Right lobe of liver (tissue), 6 donors: ENCODE data around the gene KLF13. TPM values are rescaled to one million over a fixed set of nuclear protein-coding genes. Genes with fewer than 3 reads are reported as not detected.

Source experiments
- ATAC-seq, 4 donors: fragments of 200-7000 bp; cut with Tn5 transposase; one replicate each; pipeline ENCODE4 v1.9.1; 2020; ENCODE audit warnings: mild to moderate bottlenecking in 4 of 4, moderate library complexity in 4 of 4
- DNase-seq, 3 donors: peaks; one replicate each; pipeline ENCODE4 v3.0.0-alpha.2; 2020
- H3K27ac ChIP-seq, 3 donors: fragments of 200-600 bp; one replicate each; pipeline ENCODE4 v1.8.0; 2022
- H3K27me3 ChIP-seq, 2 donors: fragments of 200-600 bp; one replicate each; pipeline ENCODE4 v1.8.0; 2022
- H3K36me3 ChIP-seq, 4 donors: fragments of 200-600 bp; sonication (generic) in 1 of 4; one replicate each; pipeline versions ENCODE4 v1.5.1 to v1.8.0; 2017 to 2022; ENCODE audit warnings: control low read depth in 1 of 4
- H3K4me1 ChIP-seq, 4 donors: fragments of 200-600 bp; sonication (generic) in 1 of 4; one replicate each; pipeline versions ENCODE4 v1.5.1 to v1.8.0; 2017 to 2022; ENCODE audit warnings: control low read depth in 1 of 4
- H3K4me3 ChIP-seq, 3 donors: fragments of 200-600 bp; one replicate each; pipeline ENCODE4 v1.8.0; 2022
- H3K9me3 ChIP-seq, 4 donors: fragments of 200-600 bp; sonication (generic) in 1 of 4; one replicate each; pipeline versions ENCODE4 v1.5.1 to v1.8.0; 2017 to 2022; ENCODE audit warnings: control low read depth in 1 of 4
- CTCF ChIP-seq, 4 donors: fragments of 200-600 bp in 3 of 4; fragments of 450-650 bp in 1 of 4; IDR thresholded peaks; one replicate each; pipeline versions ENCODE4 v1.5.1 to v1.8.0; 2016 to 2022; ENCODE audit warnings: antibody characterized with exemption in 4 of 4, mild to moderate bottlenecking in 2 of 4
- POLR2A ChIP-seq: fragments of 450-650 bp; IDR thresholded peaks from one replicate; pipeline ENCODE4 v1.6.1; 2017; ENCODE audit warnings: antibody characterized with exemption, mild to moderate bottlenecking
- WGBS: methylation state at CpG from one replicate; pipeline ENCODE4 v1.1.6; 2018; ENCODE audit warnings: low coverage, low lambda C conversion rate; ENCODE audit not compliant: insufficient coverage; ENCODE audit errors: missing lambda C conversion rate; 5-methylcytosine and 5-hydroxymethylcytosine counted together
- intact Hi-C, 2 donors: fragments of 100-400 bp; cut with DNase I; formaldehyde crosslinking; loops; one replicate each; pipeline versions ENCODE4 v1.11.2 to v1.14.1; 2022
- total RNA-seq, 6 experiments: library from RNA; depleted of rRNA in 2 of 6; stranded (reverse); fragments of >200 nt in 2 of 6; fragmentation: NEBNext Ultra II Directional in 3 of 6; extraction: Animal tissue kit (Norgen Biotek cat#: 25700) in 3 of 6; gene quantifications; one replicate each; pipeline versions ENCODE4 v1.1.0 to v1.2.4, GENCODE V29; 2016 to 2023
- donor health status: DM: no; HTN: yes; CAD: no.
- donor health status: DM: no; HTN: no; CAD: no.
- donor health status: DM: no; HTN: no; CAD: no.
- donor health status: DM: no; HTN: yes; CAD: no.
- donor health status: DM: no; HTN: yes; CAD: no.

Gene KLF13
- total RNA-seq, 6 experiments from 2014 or later: 22.7 to 66.2 (median 28.5) TPM

DNA sequence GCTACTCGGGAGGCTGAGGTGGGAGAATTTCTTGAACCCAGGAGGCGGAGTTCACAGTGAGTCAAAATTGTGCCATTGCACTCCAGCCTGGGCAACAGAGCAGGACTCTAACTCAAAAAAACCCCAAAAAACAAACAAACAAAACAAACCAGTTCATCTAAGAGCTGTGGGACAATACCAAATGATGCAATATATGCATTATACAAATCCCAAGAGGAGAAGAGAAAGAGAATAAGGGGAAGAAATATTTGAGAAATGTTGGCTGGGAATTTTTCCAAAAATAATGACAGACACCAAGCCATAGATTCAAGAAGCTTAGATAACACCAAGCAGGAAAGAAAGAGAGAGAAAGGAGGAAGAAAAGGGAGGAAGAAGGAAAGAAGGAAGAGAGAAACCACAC, 82.5 kb downstream of the KLF13 start:
- H3K4me3 ChIP-seq: no peak overlapping the region
- no peaks in the 10 kb centered on the region for H3K4me1 ChIP-seq
- DNase-seq (no peak), ATAC-seq (no peak)
- intact Hi-C loops: no loop called here
- H3K27ac ChIP-seq: no peak overlapping the region
- H3K9me3 ChIP-seq: no peaks in the 10 kb centered on the region
- WGBS: 78% methylated on average over 2 of the region's 2 CpGs
- TF ChIP-seq POLR2A (no peak), CTCF (IDR thresholded peaks at IDR 0.05) (no peak)
- H3K36me3 ChIP-seq: no peaks in the 10 kb centered on the region
- H3K27me3 ChIP-seq: no peaks in the 10 kb centered on the region

DNA sequence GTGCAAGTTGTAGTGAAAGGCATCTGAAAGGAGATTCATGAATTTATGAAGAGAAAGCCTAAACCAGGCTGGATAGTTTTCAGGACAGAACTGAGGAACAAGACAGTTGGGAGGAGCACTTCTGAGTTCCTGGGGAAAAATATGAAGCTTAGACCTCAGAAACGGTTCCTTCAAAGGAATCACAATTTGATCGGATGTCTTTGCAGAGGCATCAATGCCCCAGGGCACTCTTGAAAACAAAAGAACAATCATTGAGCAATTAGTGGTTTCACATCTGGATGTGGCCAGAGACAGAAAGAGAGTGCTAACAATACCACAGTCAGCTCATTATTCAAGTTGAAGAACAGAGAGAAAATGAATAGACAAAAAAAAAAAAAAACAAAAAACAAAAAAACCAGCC, 86.2 kb downstream of the KLF13 start:
- no peak overlapping the region for H3K4me3 ChIP-seq
- intact Hi-C loops: no loop called here
- no peak for TF ChIP-seq POLR2A
- no peak for TF ChIP-seq CTCF (IDR thresholded peaks at IDR 0.05)
- no peak overlapping the region for H3K27ac ChIP-seq
- ATAC-seq (no peak), DNase-seq (no peak)
- no peaks in the 10 kb centered on the region for H3K27me3 ChIP-seq
- H3K9me3 ChIP-seq: no peaks in the 10 kb centered on the region
- H3K36me3 ChIP-seq: no peaks in the 10 kb centered on the region
- H3K4me1 ChIP-seq: no peaks in the 10 kb centered on the region
- 58% methylated on average over 2 of the region's 2 CpGs for WGBS

- TF ChIP-seq CTCF (IDR thresholded peaks at IDR 0.05) (no peak), POLR2A (no peak)
- ATAC-seq (no peak), DNase-seq (no peak)
- Histone ChIP-seq H3K36me3 (no peaks in the 10 kb centered on the region), H3K4me1 (no peaks in the 10 kb centered on the region), H3K4me3 (no peak overlapping the region), H3K27ac (no peak overlapping the region), H3K9me3 (no peaks in the 10 kb centered on the region), H3K27me3 (no peaks in the 10 kb centered on the region)
- 90% methylated on average over 1 of the region's 1 CpG for whole genome bisulfite sequencing
- intact Hi-C loops: no loop called here
These were observed 88.6 kb downstream of the KLF13 start for GRCh38 chr15:31415201-31415600.

GRCh38 chr15:31419820-31420219, 93.2 kb downstream of the KLF13 start:
- no peaks in the 10 kb centered on the region for H3K4me1 ChIP-seq
- H3K36me3 ChIP-seq: no peaks in the 10 kb centered on the region
- no peak for ATAC-seq
- TF ChIP-seq CTCF (IDR thresholded peaks at IDR 0.05): no peak
- TF ChIP-seq POLR2A: no peak
- no peak overlapping the region for H3K27ac ChIP-seq
- intact Hi-C loops: no loop called here
- no peaks in the 10 kb centered on the region for H3K27me3 ChIP-seq
- DNase-seq: no peak
- 96% methylated on average over 3 of the region's 3 CpGs for WGBS
- no peak overlapping the region for H3K4me3 ChIP-seq
- H3K9me3 ChIP-seq: no peaks in the 10 kb centered on the region

DNA sequence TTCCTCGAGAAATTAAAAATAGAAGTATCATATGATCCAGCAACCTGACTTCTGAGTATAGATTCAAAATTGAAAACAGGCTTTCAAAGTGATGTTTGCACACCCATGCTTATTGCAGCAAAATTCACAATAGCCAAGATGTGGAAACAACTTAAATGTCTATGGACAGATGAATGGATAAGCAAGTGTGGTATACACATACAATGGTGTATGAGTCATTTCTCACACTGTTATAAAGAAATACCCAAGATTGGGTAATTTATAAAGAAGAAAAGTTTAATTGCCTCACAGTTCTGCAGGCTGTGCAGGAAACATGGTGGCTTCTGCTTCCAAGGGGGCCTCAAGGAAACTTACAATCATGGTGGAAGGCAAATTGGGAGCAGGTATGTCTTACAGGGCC, 100.8 kb downstream of the KLF13 start:
- H3K4me1 ChIP-seq: no peaks in the 10 kb centered on the region
- TF ChIP-seq CTCF (IDR thresholded peaks at IDR 0.05): no peak
- no peak for TF ChIP-seq POLR2A
- intact Hi-C loops: no loop called here

More for the DNA sequence above, 100.8 kb downstream of the KLF13 start:
- ATAC-seq: no peak
- 100% methylated on average over 1 of the region's 1 CpG for WGBS
- Histone ChIP-seq H3K9me3 (no peaks in the 10 kb centered on the region), H3K27me3 (no peaks in the 10 kb centered on the region), H3K27ac (no peak overlapping the region), H3K36me3 (no peaks in the 10 kb centered on the region), H3K4me3 (no peak overlapping the region)
- no peak for DNase-seq
